Vagina (tissue), 2 donors: ENCODE results near the gene KIF19. TPM values are rescaled to one million over a fixed set of nuclear protein-coding genes. Genes with fewer than 3 reads are reported as not detected.
"Not testable (repeated sequence)": the region's sequence is repeated elsewhere in the genome, so short reads cannot be mapped to it uniquely, and the experiment has no call there.

Experiments used
- DNase-seq, 2 donors: peaks; one replicate each; pipeline ENCODE4 v3.0.0-alpha.2; 2017; ENCODE audit errors: extremely low spot score in 2 of 2
- H3K27ac ChIP-seq: fragments of 200-600 bp; sonication (generic); one replicate; pipeline ENCODE4 v1.5.1; 2019
- H3K27me3 ChIP-seq: fragments of 200-600 bp; sonication (generic); one replicate; pipeline ENCODE4 v1.5.1; 2019
- H3K36me3 ChIP-seq, 2 donors: fragments of 200-600 bp; sonication (generic); one replicate each; pipeline ENCODE4 v1.5.1; 2017 to 2019
- H3K4me1 ChIP-seq: fragments of 200-600 bp; sonication (generic); one replicate; pipeline ENCODE4 v1.5.1; 2019
- H3K4me3 ChIP-seq, 2 donors: fragments of 200-600 bp; sonication (generic); 1 replicate in 1 of 2; 2 replicates in 1 of 2; pipeline ENCODE4 v1.5.1; 2016 to 2019
- H3K9me3 ChIP-seq: fragments of 200-600 bp; sonication (generic); one replicate; pipeline ENCODE4 v1.5.1; 2019
- POLR2A ChIP-seq, 2 donors: fragments of 450-650 bp; IDR thresholded peaks; one replicate each; pipeline ENCODE4 v1.6.1; 2017; ENCODE audit warnings: antibody characterized with exemption in 2 of 2, mild to moderate bottlenecking in 2 of 2, moderate library complexity in 2 of 2
- POLR2AphosphoS5 ChIP-seq, 2 donors: sonication (generic); formaldehyde crosslinking; IDR thresholded peaks; one replicate each; pipeline ENCODE4 v1.9.0; 2017; ENCODE audit warnings: antibody characterized with exemption in 2 of 2, mild to moderate bottlenecking in 2 of 2, low read depth in 1 of 2; ENCODE audit not compliant: insufficient read depth in 1 of 2
- intact Hi-C: fragments of 100-400 bp; cut with DNase I; formaldehyde crosslinking; loops from one replicate; pipeline ENCODE4 v1.15.1; 2023
- total RNA-seq: library from RNA; depleted of rRNA; stranded (reverse); fragments of >200 nt; gene quantifications from one replicate; pipeline ENCODE4 v1.2.3, GENCODE V29; 2016
- TF ChIP-seq, protein P1 (sequence below), 3 experiments: fragments of 450-650 bp in 2 of 3; fragments of 200-600 bp in 1 of 3; sonication (generic) in 1 of 3; IDR thresholded peaks; one replicate each; pipeline ENCODE4 v1.5.1; 2017 to 2019; ENCODE audit warnings: antibody characterized with exemption in 3 of 3, mild to moderate bottlenecking in 2 of 3, moderate library complexity in 2 of 3

Gene KIF19
- total RNA-seq, 1 donor from 2014 or later: 5.6 TPM

DNA sequence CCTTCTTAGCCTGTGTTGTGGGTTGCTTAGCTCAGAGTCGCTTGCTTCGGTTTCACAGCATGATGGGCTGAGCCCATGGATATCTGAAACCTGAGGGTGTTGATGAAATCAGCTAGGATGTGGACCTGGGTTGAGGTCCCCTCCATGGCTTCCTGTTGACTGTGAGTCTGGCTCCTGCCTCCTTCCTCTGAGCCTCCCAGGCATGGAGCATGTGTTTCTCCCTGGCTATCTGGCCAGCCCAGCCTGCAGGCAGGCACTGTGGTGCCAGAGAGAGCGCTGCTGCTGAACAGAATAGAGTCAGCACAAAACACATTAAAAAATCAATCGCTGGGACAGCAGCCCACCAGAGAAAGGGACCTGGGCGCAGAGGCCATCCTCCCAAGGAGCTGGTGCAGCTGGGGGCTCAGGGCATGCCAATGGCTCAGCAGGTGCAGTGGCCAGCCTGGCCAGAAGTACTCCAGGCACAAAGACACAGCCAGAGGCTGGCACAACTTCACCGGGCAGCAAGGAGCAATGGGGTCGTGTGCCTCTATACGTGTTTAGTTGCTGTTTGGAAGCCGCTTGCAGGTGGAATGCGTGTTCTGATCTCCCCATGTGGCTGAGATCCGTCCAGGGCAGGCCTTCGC lies 77.6 kb downstream of the KIF19 start:
- Histone ChIP-seq H3K36me3 (no peaks in the 10 kb centered on the region), H3K4me3 (no peak overlapping the region), H3K27me3 (no peaks in the 10 kb centered on the region), H3K4me1 (no peaks in the 10 kb centered on the region), H3K9me3 (no peaks in the 10 kb centered on the region), H3K27ac (no peak overlapping the region)
- TF ChIP-seq POLR2AphosphoS5 (IDR thresholded peaks at IDR 0.05; ENCODE audit: insufficient read depth in 1 of 2, low read depth in 1 of 2) (no peak), POLR2A (IDR thresholded peaks at IDR 0.05) (no peak)
- TF ChIP-seq, protein P1, sequence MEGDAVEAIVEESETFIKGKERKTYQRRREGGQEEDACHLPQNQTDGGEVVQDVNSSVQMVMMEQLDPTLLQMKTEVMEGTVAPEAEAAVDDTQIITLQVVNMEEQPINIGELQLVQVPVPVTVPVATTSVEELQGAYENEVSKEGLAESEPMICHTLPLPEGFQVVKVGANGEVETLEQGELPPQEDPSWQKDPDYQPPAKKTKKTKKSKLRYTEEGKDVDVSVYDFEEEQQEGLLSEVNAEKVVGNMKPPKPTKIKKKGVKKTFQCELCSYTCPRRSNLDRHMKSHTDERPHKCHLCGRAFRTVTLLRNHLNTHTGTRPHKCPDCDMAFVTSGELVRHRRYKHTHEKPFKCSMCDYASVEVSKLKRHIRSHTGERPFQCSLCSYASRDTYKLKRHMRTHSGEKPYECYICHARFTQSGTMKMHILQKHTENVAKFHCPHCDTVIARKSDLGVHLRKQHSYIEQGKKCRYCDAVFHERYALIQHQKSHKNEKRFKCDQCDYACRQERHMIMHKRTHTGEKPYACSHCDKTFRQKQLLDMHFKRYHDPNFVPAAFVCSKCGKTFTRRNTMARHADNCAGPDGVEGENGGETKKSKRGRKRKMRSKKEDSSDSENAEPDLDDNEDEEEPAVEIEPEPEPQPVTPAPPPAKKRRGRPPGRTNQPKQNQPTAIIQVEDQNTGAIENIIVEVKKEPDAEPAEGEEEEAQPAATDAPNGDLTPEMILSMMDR (IDR thresholded peaks at IDR 0.05): no peak
- intact Hi-C loops: no loop called here
- DNase-seq: no peak

DNA sequence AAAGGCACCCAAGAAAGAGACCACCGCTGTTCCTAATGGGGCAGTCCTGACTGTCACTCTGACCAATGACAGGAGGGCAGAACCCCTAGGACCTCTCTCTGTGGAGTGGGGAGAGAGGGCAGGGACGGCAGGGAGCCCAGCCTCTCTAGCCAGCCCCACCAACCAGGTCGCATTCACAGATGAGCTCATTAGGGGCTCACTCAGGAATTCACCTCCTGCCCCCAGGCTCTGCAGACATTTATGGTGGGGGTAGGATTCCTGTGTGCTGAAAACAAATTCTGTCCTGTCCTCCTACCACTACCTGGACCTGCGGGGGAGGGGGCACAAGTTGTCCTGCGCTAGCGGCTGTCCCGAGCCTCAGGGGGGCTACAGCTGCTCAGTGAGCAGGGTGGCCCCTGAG lies 78.2 kb downstream of the KIF19 start:
- no peak overlapping the region for H3K27ac ChIP-seq

DNA sequence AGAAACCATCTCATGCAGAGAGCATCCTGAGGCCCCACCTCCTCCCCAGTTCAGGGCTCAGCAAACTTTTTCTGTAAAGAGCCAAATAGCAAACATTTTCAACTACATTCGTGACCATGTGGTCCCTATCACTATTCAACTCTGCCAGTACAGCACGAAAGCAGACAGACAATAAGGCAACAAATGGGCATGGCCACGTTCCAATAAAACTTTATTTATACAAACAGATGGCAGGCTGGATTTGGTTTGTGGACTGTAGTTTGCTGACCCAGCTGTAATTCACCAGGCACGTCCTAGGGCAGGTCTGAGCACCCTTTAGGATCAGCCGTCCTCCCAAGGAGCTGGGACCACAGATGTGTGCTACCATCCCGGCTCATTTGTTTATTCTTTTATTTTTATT lies 78.8 kb downstream of the KIF19 start:
- Histone ChIP-seq H3K4me3 (no peak overlapping the region), H3K27ac (no peak overlapping the region), H3K4me1 (no peaks in the 10 kb centered on the region), H3K9me3 (no peaks in the 10 kb centered on the region), H3K27me3 (no peaks in the 10 kb centered on the region), H3K36me3 (no peaks in the 10 kb centered on the region)
- no peak for DNase-seq
- intact Hi-C loops: no loop called here
- TF ChIP-seq POLR2A (IDR thresholded peaks at IDR 0.05) (no peak), POLR2AphosphoS5 (IDR thresholded peaks at IDR 0.05; ENCODE audit: insufficient read depth in 1 of 2, low read depth in 1 of 2) (no peak)
- TF ChIP-seq, protein P1 (IDR thresholded peaks at IDR 0.05): no peak

More for the DNA sequence above, 78.2 kb downstream of the KIF19 start:
- Histone ChIP-seq H3K9me3 (no peaks in the 10 kb centered on the region), H3K4me3 (no peak overlapping the region), H3K36me3 (no peaks in the 10 kb centered on the region), H3K4me1 (no peaks in the 10 kb centered on the region), H3K27me3 (no peaks in the 10 kb centered on the region)
- no peak for DNase-seq
- TF ChIP-seq, protein P1 (IDR thresholded peaks at IDR 0.05): no peak
- TF ChIP-seq POLR2AphosphoS5 (IDR thresholded peaks at IDR 0.05; ENCODE audit: insufficient read depth in 1 of 2, low read depth in 1 of 2): no peak
- TF ChIP-seq POLR2A (IDR thresholded peaks at IDR 0.05): no peak
- intact Hi-C loops: no loop called here

DNA sequence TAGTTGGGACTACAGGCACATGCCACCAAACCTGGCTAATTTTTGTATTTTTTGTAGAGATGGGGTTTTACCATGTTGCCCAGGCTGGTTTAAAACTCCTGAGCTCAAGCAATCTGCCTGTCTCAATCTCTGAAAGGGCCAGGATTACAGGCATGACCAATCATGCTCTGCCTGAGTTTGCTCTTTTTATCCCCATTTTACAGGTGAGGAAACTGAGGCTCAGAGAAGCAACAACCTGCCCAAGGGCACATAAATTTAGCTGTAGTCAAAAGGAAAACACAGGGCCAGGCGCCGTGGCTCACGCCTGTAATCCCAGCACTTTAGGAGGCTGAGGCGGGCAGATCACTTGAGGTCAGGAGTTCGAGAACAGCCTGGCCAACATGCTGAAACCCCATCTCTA lies 79.3 kb downstream of the KIF19 start:
- H3K27ac ChIP-seq, H3K36me3 ChIP-seq, DNase-seq, H3K4me3 ChIP-seq, H3K4me1 ChIP-seq, H3K27me3 ChIP-seq, H3K9me3 ChIP-seq, intact Hi-C loops: not testable (repeated sequence)

Other genes with a start within 250 kb of the KIF19 start
- gene RPL38, start 122.5 kb upstream of the KIF19 start, total RNA-seq: 571 TPM
- gene TTYH2, start 112.7 kb upstream of the KIF19 start, total RNA-seq: 3.4 TPM
- gene DNAI2, start 52.0 kb upstream of the KIF19 start, total RNA-seq: not detected
- not detected for gene BTBD17, start 35.6 kb downstream of the KIF19 start, total RNA-seq
- 0.98 TPM for gene GPR142, start 41.3 kb downstream of the KIF19 start, total RNA-seq
- gene GPRC5C, start 105.9 kb downstream of the KIF19 start, total RNA-seq: 27.5 TPM
- gene CD300A, start 140.4 kb downstream of the KIF19 start, total RNA-seq: 4.2 TPM
- 0.25 TPM for gene CD300LB, start 205.2 kb downstream of the KIF19 start, total RNA-seq
- gene CD300C, start 219.9 kb downstream of the KIF19 start, total RNA-seq: not detected
- not detected for gene CD300H, start 241.3 kb downstream of the KIF19 start, total RNA-seq